GM18526 (cell line): ENCODE measurements around the gene SLC39A12.

Experiments used
- POLR2A ChIP-seq: IDR thresholded peaks from 3 replicates; pipeline ENCODE4 v1.6.1; 2011; ENCODE audit not compliant: insufficient read length; ENCODE audit errors: extremely low read depth

Gene SLC39A12

GRCh38 chr10:17954861-17955260 is 3.1 kb downstream of the SLC39A12 start:
- TF ChIP-seq POLR2A, result no peak

- TF ChIP-seq POLR2A, result no peak
Observed at GRCh38 chr10:17958049-17958448, 6.3 kb downstream of the SLC39A12 start.

- no peak for TF ChIP-seq POLR2A
Observed at GRCh38 chr10:17959870-17960269, 8.2 kb downstream of the SLC39A12 start.

- no peak for TF ChIP-seq POLR2A
Observed at GRCh38 chr10:17961551-17962422, 10.1 kb downstream of the SLC39A12 start.

GRCh38 chr10:17963431-17963830 is 11.7 kb downstream of the SLC39A12 start:
- TF ChIP-seq POLR2A, result no peak

- no peak for TF ChIP-seq POLR2A
Observed at GRCh38 chr10:17965649-17966235, 14.0 kb downstream of the SLC39A12 start.

- no peak for TF ChIP-seq POLR2A
Observed at GRCh38 chr10:17974505-17974904, 22.8 kb downstream of the SLC39A12 start.

- no peak for TF ChIP-seq POLR2A
Observed at GRCh38 chr10:17980846-17981565, 29.3 kb downstream of the SLC39A12 start.

GRCh38 chr10:17981766-17982380 is 30.2 kb downstream of the SLC39A12 start:
- TF ChIP-seq POLR2A, result no peak

GRCh38 chr10:17984056-17984455 is 32.3 kb downstream of the SLC39A12 start:
- no peak for TF ChIP-seq POLR2A

- no peak for TF ChIP-seq POLR2A
Observed at GRCh38 chr10:17984563-17984962, 32.8 kb downstream of the SLC39A12 start.

GRCh38 chr10:17989908-17990767 is 38.4 kb downstream of the SLC39A12 start:
- TF ChIP-seq POLR2A, result no peak

GRCh38 chr10:17992266-17992665 is 40.5 kb downstream of the SLC39A12 start:
- TF ChIP-seq POLR2A, result no peak

- TF ChIP-seq POLR2A, result no peak
Observed at GRCh38 chr10:17993361-17993760, 41.6 kb downstream of the SLC39A12 start.

- no peak for TF ChIP-seq POLR2A
Observed at GRCh38 chr10:18000601-18001000, 48.9 kb downstream of the SLC39A12 start.
